ENCODE data around the gene HSP90AB1. TPM values are rescaled to one million over a fixed set of nuclear protein-coding genes. Genes with fewer than 3 reads are reported as not detected.

Gene HSP90AB1
- total and polyA plus RNA-seq, 2 of the 8 experiments (the other 6 are each of a cell fraction or from before 2014, with no cell fraction given), result 1,564 to 2,297 TPM

DNA sequence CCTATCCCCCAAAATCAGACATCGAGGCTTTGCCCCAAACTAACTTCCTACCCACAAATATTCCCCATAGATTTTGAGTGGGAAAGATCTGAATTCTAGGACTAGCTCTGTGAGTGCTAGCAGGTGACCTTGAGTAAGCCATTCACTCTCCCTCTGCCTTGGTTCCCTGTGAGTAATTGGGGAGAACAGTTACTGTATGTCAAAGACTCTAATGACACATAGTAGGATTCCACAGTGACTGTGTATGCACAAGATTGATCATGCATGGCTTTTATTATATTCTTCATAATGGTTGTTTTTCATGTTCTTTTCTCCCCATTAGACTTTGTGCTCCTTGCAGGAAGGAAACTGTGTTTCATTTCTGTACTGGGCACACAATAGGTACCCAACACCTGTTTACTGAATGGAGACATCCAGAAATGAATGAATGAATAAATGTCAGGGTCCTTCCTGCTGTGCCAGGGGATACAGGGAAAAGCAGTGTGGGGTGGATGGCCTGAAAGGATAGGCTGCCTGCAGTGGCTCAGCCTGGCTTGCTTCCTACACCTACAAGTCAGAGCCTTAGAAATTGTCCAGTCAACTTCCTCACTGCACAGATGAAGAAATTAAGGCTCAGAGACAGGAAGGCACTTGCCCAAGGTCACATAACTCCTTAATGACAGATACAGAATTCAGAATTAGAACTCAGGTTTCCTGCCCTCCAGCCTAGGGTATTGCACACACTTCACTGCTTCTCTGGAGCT, 22.4 kb downstream of the HSP90AB1 start:
- Histone ChIP-seq H2BK20ac (ENCODE audit: low read length) (no peak overlapping the region), H3K79me2 (ENCODE audit: control insufficient read depth in 1 of 2, insufficient read depth in 2 of 2, low read length in 2 of 2) (peaks cover 0 to 4% of the 10 kb centered on the region in 2 experiments; a peak in 1 of 4 replicates), H4K8ac (ENCODE audit: extremely low read depth, insufficient read depth, low read length) (no peak overlapping the region), H3K9ac (replicated peaks in 1 of 4; ENCODE audit: extremely low read depth in 1 of 4, low read depth in 3 of 4, low read length in 3 of 4) (no peak overlapping the region), H3K14ac (ENCODE audit: insufficient read length) (no peak overlapping the region), H2BK5ac (ENCODE audit: low read depth, low read length) (no peak overlapping the region), H3K9me3 (ENCODE audit: insufficient read depth in 2 of 2, low read depth in 1 of 2, low read length in 1 of 2) (no peaks in the 10 kb centered on the region), H2AFZ (ENCODE audit: low read length) (no peak overlapping the region), H3K36me3 (ENCODE audit: control insufficient read depth in 2 of 4, insufficient read depth in 4 of 4, low read length in 3 of 4) (peaks cover 0 to 9% (median 0%) of the 10 kb centered on the region in 4 experiments; a peak in 3 of 8 replicates), H4K5ac (ENCODE audit: insufficient read length, low read depth, low read length) (no peak overlapping the region), H4K20me1 (replicated peaks in 1 of 2; ENCODE audit: control insufficient read depth in 1 of 2, insufficient read depth in 2 of 2, low read length in 2 of 2) (peaks cover 0 to 1% of the 10 kb centered on the region in 2 experiments), H3K4me1 (replicated peaks in 1 of 4; ENCODE audit: control insufficient read depth in 3 of 4, insufficient read depth in 4 of 4, low read length in 3 of 4) (peaks cover 12 to 36% (median 15%) of the 10 kb centered on the region in 4 experiments), H3K79me1 (ENCODE audit: low read depth, low read length) (no peaks in the 10 kb centered on the region; the same call in 1 of the 2 replicates), H3K27ac (ENCODE audit: low read depth, low read length) (no peak overlapping the region), H2AK5ac (ENCODE audit: low read depth, low read length) (no peak overlapping the region), H3K4me2 (ENCODE audit: insufficient read depth in 1 of 2, low read depth in 2 of 2, low read length in 2 of 2) (peak overlapping the region; percentile 71 to 72; a peak in 3 of 4 replicates), H3K4ac (replicated peaks; ENCODE audit: insufficient read length, low read depth, low read length) (no peak overlapping the region), H3K56ac (replicated peaks; ENCODE audit: insufficient read length, low read depth, low read length) (no peak overlapping the region), H3K4me3 (ENCODE audit: extremely low read depth in 1 of 4, insufficient read depth in 2 of 4, low read depth in 3 of 4, low read length in 4 of 4) (peak overlapping the region in 1 of 4 experiments; percentile 60; a peak in 3 of 8 replicates), H3K27me3 (replicated peaks in 1 of 4; ENCODE audit: control insufficient read depth in 3 of 4, extremely low read depth in 1 of 4, insufficient read depth in 3 of 4, low read length in 3 of 4) (peaks cover 0 to 3% (median 0%) of the 10 kb centered on the region in 4 experiments; a peak in 2 of 7 replicates), H4K91ac (replicated peaks; ENCODE audit: insufficient read length, low read length) (no peak overlapping the region), H3K23ac (ENCODE audit: insufficient read length) (no peak overlapping the region), H2BK12ac (ENCODE audit: low read depth, low read length) (peak overlapping the region; percentile 62; the same call in 1 of the 2 replicates), H3K18ac (ENCODE audit: extremely low read depth, low read length) (no peak overlapping the region), H2BK15ac (ENCODE audit: low read length) (no peak overlapping the region), H2BK120ac (replicated peaks; ENCODE audit: low read depth, low read length) (no peak overlapping the region), H3K23me2 (ENCODE audit: low read depth, low read length) (peaks cover 13% of the 10 kb centered on the region)
- ChIA-PET POLR2A (ENCODE audit: partially characterized antibody) (interaction anchor here (1.3 to 12.0 kb wide), 13 partner anchors 9 to 73 kb away, joined by 3 to 138 read pairs (median 11); partner anchors contain the start of genes AARS2, HSP90AB1, SLC35B2 and SPATS1), CTCF (ENCODE audit: partially characterized antibody) (interaction anchor here (0.6 to 19.0 kb wide), 17 partner anchors 10 to 138 kb away, joined by 3 to 330 read pairs (median 13); partner anchors contain the start of genes AARS2, HSP90AB1, SLC35B2 and SPATS1)
- no peak for DNase-seq (ENCODE audit: low read depth in 1 of 2, low spot score in 2 of 2)
- WGBS, 2 experiments (ENCODE audit: extremely low coverage in 1 of 2, insufficient coverage in 1 of 2, insufficient read length in 1 of 2, insufficient replicate concordance in 2 of 2, low coverage in 1 of 2, low lambda C conversion rate in 2 of 2, missing lambda C conversion rate in 1 of 2), result 93% methylated on average over 1 of the region's 1 CpG; no CpG with 5 or more reads in 1 of the 2 experiments
- FAIRE-seq, result no peak
- TF ChIP-seq GTF2F1 (IDR thresholded peaks at IDR 0.05; ENCODE audit: borderline replicate concordance, low read depth, low read length) (no peak), TCF12 (IDR thresholded peaks at IDR 0.05; ENCODE audit: low read depth, low read length) (no peak), EZH2 (IDR thresholded peaks at IDR 0.05; ENCODE audit: low read depth, low read length, severe bottlenecking) (no peak), RFX5 (IDR thresholded peaks at IDR 0.05; ENCODE audit: borderline replicate concordance, low read depth, low read length) (no peak), KDM4A (IDR thresholded peaks at IDR 0.05; ENCODE audit: low read depth, low read length, severe bottlenecking) (no peak), CEBPB (IDR thresholded peaks at IDR 0.05; ENCODE audit: low read depth, low read length) (no peak), PHF8 (conservative IDR thresholded peaks at IDR 0.05; ENCODE audit: low read depth, low read length) (no peak)
- TF ChIP-seq, protein P1, sequence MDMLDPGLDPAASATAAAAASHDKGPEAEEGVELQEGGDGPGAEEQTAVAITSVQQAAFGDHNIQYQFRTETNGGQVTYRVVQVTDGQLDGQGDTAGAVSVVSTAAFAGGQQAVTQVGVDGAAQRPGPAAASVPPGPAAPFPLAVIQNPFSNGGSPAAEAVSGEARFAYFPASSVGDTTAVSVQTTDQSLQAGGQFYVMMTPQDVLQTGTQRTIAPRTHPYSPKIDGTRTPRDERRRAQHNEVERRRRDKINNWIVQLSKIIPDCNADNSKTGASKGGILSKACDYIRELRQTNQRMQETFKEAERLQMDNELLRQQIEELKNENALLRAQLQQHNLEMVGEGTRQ (IDR thresholded peaks at IDR 0.05; ENCODE audit: low read length), result no peak
